ENCODE measurements around the gene ELMO2.

ELMO2 gene

GRCh38 chr20:46330072-46330763 is 76.2 kb downstream of the ELMO2 start:
- DNase-seq: no peak

GRCh38 chr20:46328200-46328882 is 78.1 kb downstream of the ELMO2 start:
- DNase-seq: no peak

- DNase-seq: no peak
Observed at GRCh38 chr20:46327557-46327956, 78.9 kb downstream of the ELMO2 start.

GRCh38 chr20:46325789-46326188 is 80.6 kb downstream of the ELMO2 start:
- DNase-seq: no peak

GRCh38 chr20:46324960-46325703 is 81.3 kb downstream of the ELMO2 start:
- DNase-seq: no peak

- DNase-seq: no peak
Observed at GRCh38 chr20:46324379-46324778, 82.0 kb downstream of the ELMO2 start.

GRCh38 chr20:46323557-46323956 is 82.9 kb downstream of the ELMO2 start:
- DNase-seq: no peak

- no peak for DNase-seq
Observed at GRCh38 chr20:46322641-46323040, 83.8 kb downstream of the ELMO2 start.

GRCh38 chr20:46317685-46318177 is 88.7 kb downstream of the ELMO2 start:
- no peak for DNase-seq

GRCh38 chr20:46316984-46317684 is 89.3 kb downstream of the ELMO2 start:
- DNase-seq: no peak
